Measurements from ENCODE around the gene HNRNPA3. TPM values are rescaled to one million over a fixed set of nuclear protein-coding genes. Genes with fewer than 3 reads are reported as not detected.

HNRNPA3 gene
- total and polyA plus RNA-seq, 2 donors (not counting 3 experiments of a cell fraction or from before 2014, with no cell fraction given), result 57.5 to 316 TPM

GRCh38 chr2:177260379-177260778 lies 47.8 kb downstream of the HNRNPA3 start:
- Histone ChIP-seq H3K4me2 (ENCODE audit: insufficient read depth, low read length) (peak overlapping the region; percentile 16), H3K9me3 (replicated peaks; ENCODE audit: control insufficient read depth, insufficient read depth, low read length) (no peaks in the 10 kb centered on the region), H4K20me1 (replicated peaks; ENCODE audit: control insufficient read depth, extremely low read depth, insufficient read depth, low read length) (peaks cover 17% of the 10 kb centered on the region), H3K27me3 (ENCODE audit: control insufficient read depth in 2 of 2, insufficient read depth in 2 of 2, low read length in 2 of 2) (no peaks in the 10 kb centered on the region), H3K4me3 (replicated peaks in 1 of 3; ENCODE audit: insufficient read depth in 1 of 3, low read depth in 1 of 3, low read length in 3 of 3) (no peak overlapping the region), H3K9ac (replicated peaks; ENCODE audit: extremely low read depth, insufficient read depth, low read length) (no peak overlapping the region), H3K36me3 (ENCODE audit: control insufficient read depth in 2 of 2, extremely low read depth in 1 of 2, insufficient read depth in 2 of 2, low read length in 2 of 2) (peaks cover 0 to 2% of the 10 kb centered on the region in 2 experiments), H3K79me2 (ENCODE audit: control insufficient read depth, insufficient read depth, low read length) (peaks cover 89% of the 10 kb centered on the region), H3K27ac (ENCODE audit: insufficient read depth, low read depth, low read length) (no peak overlapping the region), H3K9me1 (replicated peaks; ENCODE audit: control insufficient read depth, extremely low read depth, insufficient read depth, low read length) (no peaks in the 10 kb centered on the region), H3K4me1 (ENCODE audit: control insufficient read depth, extremely low read depth, insufficient read depth, low read length) (peaks cover 33% of the 10 kb centered on the region), H2AFZ (ENCODE audit: low read depth, low read length) (no peak overlapping the region)
- POLR2A ChIA-PET, result no interaction called here
- no TSS peak for BruUV-seq (replicated peaks)
- CTCF ChIA-PET, result interaction anchor here (1.0 to 2.5 kb wide), 3 partner anchors 29 to 96 kb away, joined by 3 to 17 read pairs (median 4); no protein-coding TSS in a partner anchor
- no peak for FAIRE-seq
- dilution Hi-C loops (cut with MboI; ENCODE audit: extremely low pct_ligation_motif_present, low sequenced_read_pairs) (no loop called here), intact Hi-C loops (cut with micrococcal nuclease) (loop anchor here (5.0 kb wide), 1 partner anchor 33 kb away; no protein-coding TSS in a partner anchor)
- DNase-seq (ENCODE audit: low read depth, low spot score), result no peak
- TF ChIP-seq, protein P1, sequence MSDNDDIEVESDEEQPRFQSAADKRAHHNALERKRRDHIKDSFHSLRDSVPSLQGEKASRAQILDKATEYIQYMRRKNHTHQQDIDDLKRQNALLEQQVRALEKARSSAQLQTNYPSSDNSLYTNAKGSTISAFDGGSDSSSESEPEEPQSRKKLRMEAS (IDR thresholded peaks at IDR 0.05; ENCODE audit: insufficient read depth, insufficient read length), result no peak
- TF ChIP-seq POLR2AphosphoS5 (IDR thresholded peaks at IDR 0.05; ENCODE audit: insufficient read depth, low read depth, low read length) (no peak), FOS (IDR thresholded peaks at IDR 0.05; ENCODE audit: borderline replicate concordance, insufficient read depth, low read length) (no peak), EZH2 (IDR thresholded peaks at IDR 0.05; ENCODE audit: borderline replicate concordance, low read depth, low read length, severe bottlenecking) (no peak), POLR2A (IDR thresholded peaks at IDR 0.05; ENCODE audit: low read depth, low read length) (no peak), CTCF (IDR thresholded peaks at IDR 0.05; ENCODE audit: extremely low read depth in 1 of 2, insufficient read depth in 1 of 2, low read depth in 1 of 2, low read length in 2 of 2) (no peak), GATA2 (IDR thresholded peaks at IDR 0.05; ENCODE audit: insufficient read depth, insufficient read length, low read depth, low read length) (no peak), MYC (IDR thresholded peaks at IDR 0.05; ENCODE audit: low read depth, low read length) (no peak), JUN (IDR thresholded peaks at IDR 0.05; ENCODE audit: borderline replicate concordance, insufficient read depth, insufficient read length, low read depth) (no peak)

Measured in endothelial cell of umbilical vein (primary cell).